Neural cell (in vitro differentiated cells): ENCODE results near the gene CHKB.

Source experiments
- CTCF ChIP-seq: fragments of 450-650 bp; IDR thresholded peaks from 2 replicates; pipeline ENCODE4 v1.5.1; 2014; ENCODE audit warnings: antibody characterized with exemption, mild to moderate bottlenecking, moderate library complexity; ENCODE audit not compliant: poor library complexity, severe bottlenecking
- EP300 ChIP-seq: fragments of 450-650 bp; conservative IDR thresholded peaks from 2 replicates; pipeline ENCODE4 v1.6.1; 2014; ENCODE audit warnings: antibody characterized with exemption, mild to moderate bottlenecking, moderate library complexity; ENCODE audit not compliant: poor library complexity, severe bottlenecking
- EZH2 ChIP-seq: fragments of 200-600, 300-800 bp; shearing (Covaris generic), sonication (generic); IDR thresholded peaks from 2 replicates; pipeline ENCODE4 v1.6.1; 2014; ENCODE audit warnings: antibody characterized with exemption, low read length, borderline replicate concordance, mild to moderate bottlenecking; ENCODE audit not compliant: insufficient read depth, poor library complexity, severe bottlenecking
- RAD21 ChIP-seq: fragments of 450-650 bp; conservative IDR thresholded peaks from 2 replicates; pipeline ENCODE4 v1.6.1; 2014; ENCODE audit warnings: antibody characterized with exemption, mild to moderate bottlenecking, moderate library complexity

GRCh38 chr22:50529897-50530579 is 52.6 kb downstream of the CHKB start, which contains the start of gene TYMP:
- TF ChIP-seq CTCF (no peak), EP300 (no peak), RAD21 (no peak), EZH2 (no peak)
